ACC112 (cell line): Measurements from ENCODE around the gene SLC6A8.
A peak's percentile ranks its signal among the peaks of the same experiment; 100 is the strongest.

ENCODE experiments used
- H2AFZ ChIP-seq: fragments of 200-600 bp; sonication (generic); one replicate; pipeline ENCODE4 v1.6.0; 2017; ENCODE audit warnings: antibody characterized with exemption, low read length; ENCODE audit not compliant: unreplicated experiment
- H3K27ac ChIP-seq: fragments of 200-600 bp; sonication (generic); 2 replicates; pipeline ENCODE4 v1.5.1; 2014; ENCODE audit warnings: low read depth, mild to moderate bottlenecking, antibody characterized with exemption, low read length, moderate library complexity
- H3K27me3 ChIP-seq: fragments of 200-600 bp; sonication (generic); 2 replicates; pipeline ENCODE4 v1.6.1; 2014; ENCODE audit warnings: mild to moderate bottlenecking, antibody characterized with exemption, low read length, moderate library complexity, mixed read lengths; ENCODE audit not compliant: insufficient read depth
- H3K36me3 ChIP-seq: fragments of 200-600 bp; sonication (generic); 2 replicates; pipeline ENCODE4 v1.6.1; 2016; ENCODE audit warnings: mild to moderate bottlenecking, antibody characterized with exemption, low read length, moderate library complexity, mixed read lengths; ENCODE audit not compliant: insufficient read depth
- H3K4me1 ChIP-seq: fragments of 200-600 bp; sonication (generic); one replicate; pipeline ENCODE4 v1.6.1; 2016; ENCODE audit warnings: low read length, mixed read lengths; ENCODE audit not compliant: insufficient read depth, unreplicated experiment, control insufficient read depth
- H3K4me3 ChIP-seq: fragments of 200-600 bp; sonication (generic); 2 replicates; pipeline ENCODE4 v1.5.1; 2014; ENCODE audit warnings: mild to moderate bottlenecking, low read depth, low read length
- H3K79me2 ChIP-seq: fragments of 200-600 bp; sonication (generic); one replicate; pipeline ENCODE4 v1.6.0; 2016; ENCODE audit warnings: low read length; ENCODE audit not compliant: control insufficient read depth, unreplicated experiment, insufficient read depth

The SLC6A8 gene

GRCh38 chrX:153687121-153688039 lies at the start of gene SLC6A8:
TSS of gene SLC6A8 (plus strand) at chrX:153687926. CDS start at chrX:153688575, 649 bp downstream.
- no peaks in the 10 kb centered on the region for H3K36me3 ChIP-seq
- peaks cover 3% of the 10 kb centered on the region for H3K4me1 ChIP-seq
- no peak within 1 kb of the TSS for H2AFZ ChIP-seq
- no peak within 1 kb of the TSS for H3K27ac ChIP-seq
- no peaks in the 10 kb centered on the region for H3K79me2 ChIP-seq
- no peaks in the 10 kb centered on the region for H3K27me3 ChIP-seq
- peak within 1 kb of the TSS; percentile 66 for H3K4me3 ChIP-seq

GRCh38 chrX:153638041-153638371 lies 49.7 kb upstream of the SLC6A8 start:
- Histone ChIP-seq H3K27ac (no peak overlapping the region), H3K27me3 (peaks cover 17% of the 10 kb centered on the region; the same call in 1 of the 2 replicates), H2AFZ (no peak overlapping the region), H3K4me1 (no peaks in the 10 kb centered on the region), H3K4me3 (no peak overlapping the region), H3K79me2 (no peaks in the 10 kb centered on the region), H3K36me3 (no peaks in the 10 kb centered on the region)

- Histone ChIP-seq H3K4me3 (no peak overlapping the region), H3K79me2 (no peaks in the 10 kb centered on the region), H3K36me3 (no peaks in the 10 kb centered on the region), H3K4me1 (no peaks in the 10 kb centered on the region), H2AFZ (no peak overlapping the region), H3K27me3 (peaks cover 23% of the 10 kb centered on the region; the same call in 1 of the 2 replicates), H3K27ac (no peak overlapping the region)
Measured at GRCh38 chrX:153638436-153639176, 49.1 kb upstream of the SLC6A8 start.

GRCh38 chrX:153639177-153640044 lies 48.3 kb upstream of the SLC6A8 start:
- Histone ChIP-seq H3K4me1 (no peaks in the 10 kb centered on the region), H3K27me3 (peaks cover 26% of the 10 kb centered on the region; the same call in 1 of the 2 replicates), H3K36me3 (no peaks in the 10 kb centered on the region), H3K4me3 (no peak overlapping the region), H3K79me2 (no peaks in the 10 kb centered on the region), H3K27ac (no peak overlapping the region), H2AFZ (no peak overlapping the region)

- Histone ChIP-seq H3K4me3 (no peak overlapping the region), H3K27ac (no peak overlapping the region), H3K79me2 (no peaks in the 10 kb centered on the region), H3K4me1 (no peaks in the 10 kb centered on the region), H3K27me3 (peaks cover 33% of the 10 kb centered on the region; the same call in 1 of the 2 replicates), H3K36me3 (no peaks in the 10 kb centered on the region), H2AFZ (no peak overlapping the region)
Measured at GRCh38 chrX:153640045-153640686, 47.6 kb upstream of the SLC6A8 start.

GRCh38 chrX:153640736-153641575 lies 46.8 kb upstream of the SLC6A8 start:
- Histone ChIP-seq H3K27me3 (peaks cover 41% of the 10 kb centered on the region), H3K4me3 (no peak overlapping the region), H3K4me1 (no peaks in the 10 kb centered on the region), H2AFZ (no peak overlapping the region), H3K36me3 (no peaks in the 10 kb centered on the region), H3K79me2 (no peaks in the 10 kb centered on the region), H3K27ac (no peak overlapping the region)

- Histone ChIP-seq H2AFZ (no peak overlapping the region), H3K4me3 (no peak overlapping the region), H3K4me1 (no peaks in the 10 kb centered on the region), H3K27me3 (peaks cover 48% of the 10 kb centered on the region), H3K27ac (no peak overlapping the region), H3K79me2 (no peaks in the 10 kb centered on the region), H3K36me3 (no peaks in the 10 kb centered on the region)
Measured at GRCh38 chrX:153641627-153642026, 46.1 kb upstream of the SLC6A8 start.

GRCh38 chrX:153642051-153642654 lies 45.6 kb upstream of the SLC6A8 start:
- peaks cover 51% of the 10 kb centered on the region for H3K27me3 ChIP-seq

GRCh38 chrX:153642655-153643430 lies 44.9 kb upstream of the SLC6A8 start:
- H2AFZ ChIP-seq = no peak overlapping the region
- H3K36me3 ChIP-seq = no peaks in the 10 kb centered on the region
- H3K27ac ChIP-seq = no peak overlapping the region
- no peaks in the 10 kb centered on the region for H3K4me1 ChIP-seq
- peaks cover 58% of the 10 kb centered on the region for H3K27me3 ChIP-seq
- no peaks in the 10 kb centered on the region for H3K79me2 ChIP-seq
- H3K4me3 ChIP-seq = no peak overlapping the region

More at GRCh38 chrX:153642051-153642654, 45.6 kb upstream of the SLC6A8 start:
- Histone ChIP-seq H3K36me3 (no peaks in the 10 kb centered on the region), H3K27ac (no peak overlapping the region), H3K79me2 (no peaks in the 10 kb centered on the region), H3K4me1 (no peaks in the 10 kb centered on the region), H3K4me3 (no peak overlapping the region), H2AFZ (no peak overlapping the region)
